Measurements from ENCODE around the gene ATP8A2. TPM values are rescaled to one million over a fixed set of nuclear protein-coding genes. Genes with fewer than 3 reads are reported as not detected.
"Not testable (repeated sequence)": the region's sequence is repeated elsewhere in the genome, so short reads cannot be mapped to it uniquely, and the experiment has no call there.

The ATP8A2 gene
- total RNA-seq, 1 experiment from 2014 or later = 0.64 TPM

DNA sequence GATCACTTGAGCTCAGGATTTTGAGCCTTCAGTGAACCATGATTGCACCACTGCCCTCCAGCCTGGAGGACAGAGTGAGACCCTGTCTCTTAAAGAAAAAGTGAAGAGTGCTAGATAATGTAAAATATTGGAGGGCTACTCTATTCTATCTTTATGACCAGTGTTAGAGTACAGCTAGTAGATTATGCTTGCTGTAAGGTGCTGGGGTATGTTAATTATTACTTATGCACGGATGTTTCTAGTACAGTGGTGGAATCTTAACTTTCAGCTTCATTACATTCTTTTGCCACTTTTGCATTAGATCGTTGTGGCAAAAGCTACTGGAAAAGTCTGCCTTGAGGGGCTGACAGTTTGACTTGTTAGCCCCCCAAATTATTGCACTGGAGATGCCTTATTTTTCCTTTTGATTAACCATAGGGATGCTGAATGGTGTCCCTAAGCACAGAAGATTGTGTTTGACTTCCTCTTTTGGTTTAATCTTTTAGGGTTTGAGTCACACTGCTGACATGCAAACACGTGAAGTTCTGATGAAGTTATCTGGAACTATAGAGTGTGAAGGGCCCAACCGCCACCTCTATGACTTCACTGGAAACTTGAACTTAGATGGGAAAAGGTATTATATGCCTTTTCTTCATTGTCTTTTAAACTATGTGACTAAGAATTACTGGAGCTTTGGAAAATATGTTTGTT, 169.8 kb downstream of the ATP8A2 start:
- DNase-seq (ENCODE audit: low read depth) = no peak

DNA sequence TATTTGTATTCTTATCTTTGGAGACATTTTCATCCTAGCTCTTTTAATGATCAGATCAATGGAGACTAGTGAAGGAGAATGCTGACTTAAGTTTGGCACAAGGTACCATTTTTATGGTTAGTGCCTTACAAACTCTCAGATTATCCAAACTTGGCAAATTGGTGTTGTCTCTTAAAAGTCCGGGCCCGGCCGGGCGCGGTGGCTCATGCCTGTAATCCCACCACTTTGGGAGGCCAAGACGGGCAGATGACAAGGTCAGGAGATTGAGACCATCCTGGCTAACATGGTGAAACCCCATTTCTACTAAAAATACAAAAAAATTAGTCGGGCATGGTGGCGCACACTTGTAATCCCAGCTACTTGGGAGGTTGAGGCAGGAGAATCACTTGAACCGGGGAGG, 177.2 kb downstream of the ATP8A2 start:
- not testable (repeated sequence) for DNase-seq (ENCODE audit: low read depth)

DNA sequence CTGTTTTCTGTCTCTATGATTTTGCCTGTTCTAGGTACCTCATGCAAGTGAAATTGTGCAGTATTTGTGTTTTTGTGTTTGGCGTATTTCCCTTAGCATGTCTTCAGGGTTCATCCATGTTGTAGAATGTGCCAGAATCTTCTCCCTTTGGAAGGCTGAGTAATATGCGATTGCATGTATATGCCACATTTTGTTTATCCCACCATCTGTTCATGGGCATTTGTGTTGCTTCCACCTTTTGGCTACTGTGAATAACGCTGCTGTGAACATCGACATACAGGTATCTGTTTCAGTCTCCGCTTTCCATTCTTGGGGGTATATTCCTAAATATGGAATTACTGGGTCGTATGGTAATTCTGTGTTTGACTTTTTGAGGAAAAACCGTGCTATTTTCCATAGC, 190.0 kb downstream of the ATP8A2 start:
- DNase-seq (ENCODE audit: low read depth) = no peak

DNA sequence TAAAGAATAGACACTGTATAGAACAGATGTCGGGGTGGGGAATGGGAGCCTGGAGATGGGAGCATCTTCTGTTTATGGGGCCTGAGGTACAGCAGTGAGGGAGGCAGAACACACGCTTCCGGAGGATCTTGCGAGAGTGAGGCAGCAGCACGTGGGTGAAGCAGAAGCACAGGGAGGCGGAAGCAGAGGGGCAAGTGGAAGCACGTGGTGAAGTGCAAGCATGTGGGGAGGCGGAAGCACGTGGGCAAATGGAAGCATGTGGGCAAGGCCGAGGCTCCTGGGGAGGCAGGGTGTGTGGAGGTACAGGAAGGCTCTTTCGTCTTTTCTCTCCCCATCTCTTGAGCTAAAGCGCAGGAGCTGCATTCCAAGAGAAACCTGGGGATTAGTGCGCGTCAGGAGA, 198.4 kb downstream of the ATP8A2 start:
- peak; percentile 6 for DNase-seq (ENCODE audit: low read depth)

DNA sequence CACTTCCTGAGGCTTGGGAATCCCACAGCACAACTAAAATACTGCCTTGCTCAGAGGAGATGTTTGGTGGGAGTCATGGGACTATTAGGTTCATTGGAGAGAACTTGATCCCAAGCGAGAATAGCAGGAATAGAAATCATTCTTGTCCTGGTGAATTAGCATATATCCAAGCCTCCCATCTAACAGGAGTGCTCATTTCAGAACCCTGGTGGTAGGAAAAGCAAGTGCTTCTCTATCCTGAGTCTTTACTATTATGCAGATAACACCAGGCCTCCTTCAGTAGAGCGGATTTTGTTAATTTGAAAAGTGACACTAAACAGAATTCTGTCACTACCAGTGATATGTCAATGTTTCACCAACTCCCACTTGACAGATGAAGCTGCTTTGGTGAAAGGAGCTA, 199.5 kb downstream of the ATP8A2 start:
- no peak for DNase-seq (ENCODE audit: low read depth)

DNA sequence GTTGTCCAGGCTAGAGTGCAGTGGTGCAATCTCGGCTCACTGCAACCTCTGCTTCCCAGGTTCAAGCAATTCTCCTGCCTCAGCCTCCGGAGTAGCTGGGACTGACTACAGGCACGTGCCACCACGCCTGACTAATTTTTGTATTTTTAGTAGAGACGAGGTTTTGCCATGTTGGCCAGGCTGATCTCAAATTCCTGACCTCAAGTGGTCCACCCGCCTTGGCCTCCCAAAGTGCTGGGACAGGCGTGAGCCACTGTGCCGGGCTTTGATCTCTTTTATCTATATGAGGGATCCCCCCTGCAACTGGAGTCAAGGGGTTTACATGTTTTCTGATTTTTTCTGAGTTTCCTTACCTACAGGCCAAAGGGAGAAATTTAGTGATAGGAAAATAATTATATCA, 200.4 kb downstream of the ATP8A2 start:
- DNase-seq (ENCODE audit: low read depth) = not testable (repeated sequence)

DNA sequence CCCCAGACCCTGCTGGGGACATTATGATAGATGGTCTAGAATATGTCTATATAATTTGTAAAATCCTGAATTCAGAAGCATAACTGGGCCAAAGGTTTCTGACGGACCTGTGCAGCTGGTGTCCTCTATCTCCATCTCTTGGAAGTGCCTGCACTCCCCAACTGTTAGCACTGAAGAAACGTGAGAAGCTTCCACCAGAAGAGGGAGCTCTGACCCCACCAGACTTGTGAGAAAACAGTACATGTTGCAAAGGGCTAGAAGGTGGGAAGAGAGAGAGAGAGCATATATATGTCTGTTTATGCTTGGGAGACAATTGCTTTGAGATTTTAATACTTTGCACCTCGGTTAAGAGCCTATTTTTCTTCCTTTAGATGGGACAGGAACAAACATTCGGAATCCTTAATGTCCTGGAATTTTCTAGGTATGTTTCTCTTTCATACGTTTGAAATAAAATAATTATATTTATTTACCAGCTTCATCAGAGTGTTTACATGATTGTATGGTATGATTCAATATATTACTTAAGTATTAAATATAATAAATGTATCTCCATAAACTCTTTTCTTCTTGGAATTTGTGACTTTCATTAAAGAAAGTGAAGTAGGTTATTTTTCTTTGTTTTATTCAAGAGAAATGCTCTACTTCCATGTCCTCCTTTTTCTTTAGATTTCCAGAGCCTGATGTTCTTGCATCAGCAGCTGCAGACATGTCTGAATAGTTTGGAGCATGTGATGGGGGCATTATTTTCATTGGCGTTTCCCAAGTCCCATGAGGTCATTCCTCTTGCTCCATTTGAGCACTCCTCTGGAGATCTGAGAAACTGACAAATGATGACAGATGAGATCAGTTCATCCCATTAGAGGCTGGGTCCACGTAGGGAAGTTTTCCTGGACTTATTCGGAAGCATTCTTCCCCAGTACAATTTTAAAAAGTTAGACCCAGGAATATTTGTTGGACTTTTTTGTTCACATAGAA, 202.9 kb downstream of the ATP8A2 start:
- DNase-seq (ENCODE audit: low read depth) = peak; percentile 76

DNA sequence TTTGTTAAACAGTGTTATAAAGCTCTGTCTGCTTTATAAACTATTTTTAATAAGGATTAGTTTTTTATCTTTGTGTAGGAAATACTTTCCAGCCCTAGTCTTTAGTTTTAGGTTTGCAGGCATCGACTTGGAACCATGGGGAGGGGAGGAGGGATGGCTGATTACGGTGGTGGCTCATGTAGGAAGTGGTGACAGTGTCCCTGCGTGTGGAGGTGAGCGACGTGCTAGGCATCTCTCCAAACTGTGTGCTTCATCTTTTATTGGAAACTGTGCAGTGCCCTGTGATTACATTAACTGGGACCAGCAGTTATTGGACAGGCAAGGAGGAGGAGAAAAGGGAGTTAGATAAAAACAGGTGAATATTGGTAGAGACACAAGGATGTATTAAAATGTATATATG, 203.8 kb downstream of the ATP8A2 start:
- DNase-seq (ENCODE audit: low read depth) = no peak

DNA sequence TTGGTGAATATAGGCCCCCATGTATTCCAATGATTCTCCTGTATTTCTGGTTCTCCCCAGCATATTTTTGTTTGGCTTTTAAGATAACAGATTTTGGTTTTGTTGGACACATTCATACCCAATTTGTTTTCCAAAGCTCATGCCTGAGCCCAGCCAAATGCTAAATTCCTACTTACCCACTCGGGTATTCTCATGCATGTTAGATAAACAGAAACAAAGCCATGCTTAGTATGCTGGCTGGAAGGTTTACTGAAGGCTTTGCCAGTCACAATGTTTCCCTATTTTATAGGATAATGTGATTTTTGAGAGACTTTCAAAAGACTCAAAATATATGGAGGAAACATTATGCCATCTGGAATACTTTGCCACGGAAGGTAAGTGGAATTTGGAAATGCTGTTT, 206.8 kb downstream of the ATP8A2 start:
- DNase-seq (ENCODE audit: low read depth) = no peak

DNA sequence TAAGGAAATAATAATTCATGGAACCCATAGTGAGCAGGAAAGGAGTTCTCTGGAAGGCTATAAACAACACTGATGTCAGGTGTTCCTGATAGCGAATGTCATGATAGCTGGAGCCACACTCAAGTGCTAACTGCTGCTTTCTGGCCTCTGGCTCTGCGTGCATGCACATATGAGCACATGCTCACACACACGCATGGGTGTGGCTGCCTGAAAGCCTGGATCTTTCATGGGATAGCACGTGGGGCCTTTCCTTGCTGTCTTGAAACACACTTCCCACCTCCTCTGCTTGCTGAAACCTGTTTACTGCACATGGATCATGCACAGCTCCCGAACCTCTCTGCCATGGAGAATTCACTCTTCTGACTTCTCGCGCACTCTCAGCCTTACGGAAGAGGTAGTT, 207.4 kb downstream of the ATP8A2 start:
- no peak for DNase-seq (ENCODE audit: low read depth)

DNA sequence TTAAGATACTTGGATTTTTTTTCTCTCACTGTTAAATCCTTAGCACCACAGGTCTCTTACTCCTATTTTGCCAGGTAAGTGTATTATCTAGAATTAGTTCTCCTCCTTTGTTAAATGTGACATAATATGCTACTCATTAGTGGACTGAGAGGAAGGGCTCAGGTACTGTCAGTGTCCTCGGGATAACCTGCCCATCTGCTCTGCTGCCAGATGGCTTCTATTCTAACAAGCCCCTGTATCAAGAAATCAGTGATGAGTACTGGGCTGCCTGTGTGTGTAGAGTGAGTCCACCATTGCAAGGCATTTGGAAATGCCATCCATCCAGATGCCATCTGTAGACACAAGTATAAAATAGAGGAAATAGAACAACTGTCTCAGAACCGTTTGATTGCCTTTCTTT, 209.6 kb downstream of the ATP8A2 start:
- no peak for DNase-seq (ENCODE audit: low read depth)

DNA sequence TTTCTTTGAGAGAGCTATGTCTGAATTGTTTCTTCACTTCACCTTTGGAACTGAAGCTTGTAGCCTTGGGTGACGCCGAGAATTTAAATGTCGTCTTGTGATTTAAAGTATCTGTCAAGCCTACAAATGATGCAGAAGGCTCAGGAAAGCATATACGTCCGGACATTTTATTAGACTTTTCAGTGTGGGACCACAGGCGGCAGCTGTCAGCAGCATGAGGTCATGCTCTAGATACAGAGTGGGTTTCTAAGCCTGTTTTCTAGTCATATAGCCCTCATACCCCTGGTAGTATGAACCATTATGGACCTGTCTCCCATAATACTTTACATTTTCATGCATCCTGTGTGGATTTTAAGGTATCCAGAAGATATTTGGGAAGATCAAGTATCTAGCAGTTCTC, 212.3 kb downstream of the ATP8A2 start:
- no peak for DNase-seq (ENCODE audit: low read depth)

DNA sequence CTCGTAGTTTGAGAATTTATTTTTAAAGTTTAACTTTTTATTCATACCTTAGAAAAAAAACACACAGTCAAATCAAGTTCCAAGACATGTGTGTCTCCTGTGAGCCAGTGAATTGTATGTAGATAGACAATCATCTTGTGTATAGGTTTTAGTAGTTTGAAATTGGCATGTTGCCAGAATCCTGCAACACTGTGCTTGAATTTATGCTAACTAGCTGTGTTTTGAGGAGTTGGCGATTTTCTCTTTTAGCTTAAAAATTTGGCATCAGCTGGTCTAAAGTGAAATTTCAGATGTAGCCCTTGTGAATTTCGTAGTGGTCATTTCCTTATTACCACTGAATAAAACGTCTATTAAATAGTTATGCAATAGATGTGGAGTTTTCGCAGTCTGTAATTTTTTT, 213.2 kb downstream of the ATP8A2 start:
- no peak for DNase-seq (ENCODE audit: low read depth)

DNA sequence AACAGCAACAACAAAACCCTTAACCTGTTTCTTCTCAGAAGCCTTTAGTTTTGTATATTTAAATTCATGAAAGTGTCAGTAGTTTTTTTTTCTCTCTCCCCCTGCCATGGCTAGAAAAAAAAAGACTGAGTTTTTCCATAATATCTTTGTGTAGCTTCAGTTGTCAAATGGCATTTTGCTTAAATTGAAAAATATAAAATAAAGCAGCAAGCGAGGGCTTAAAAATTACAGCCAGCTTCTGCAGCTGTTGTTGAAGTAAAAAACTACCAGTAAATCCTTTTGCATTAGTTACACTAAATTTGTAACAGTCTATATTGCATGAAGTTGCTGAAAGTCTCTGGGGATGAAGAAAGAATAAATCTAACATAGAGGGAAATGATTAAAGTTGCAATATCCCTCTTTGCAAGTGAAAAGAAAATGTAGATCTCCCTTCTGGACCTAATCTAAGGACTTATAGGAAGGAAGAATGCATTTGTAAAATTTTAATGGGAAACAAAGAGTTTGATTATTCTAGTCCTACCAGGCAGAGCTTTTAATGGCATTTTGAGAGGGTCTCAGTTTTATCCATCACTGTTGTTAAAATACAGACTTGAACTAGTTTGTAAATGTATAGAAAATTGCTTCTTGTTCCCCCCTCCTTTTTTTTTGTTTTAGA, 215.7 kb downstream of the ATP8A2 start:
- no peak for DNase-seq (ENCODE audit: low read depth)

DNA sequence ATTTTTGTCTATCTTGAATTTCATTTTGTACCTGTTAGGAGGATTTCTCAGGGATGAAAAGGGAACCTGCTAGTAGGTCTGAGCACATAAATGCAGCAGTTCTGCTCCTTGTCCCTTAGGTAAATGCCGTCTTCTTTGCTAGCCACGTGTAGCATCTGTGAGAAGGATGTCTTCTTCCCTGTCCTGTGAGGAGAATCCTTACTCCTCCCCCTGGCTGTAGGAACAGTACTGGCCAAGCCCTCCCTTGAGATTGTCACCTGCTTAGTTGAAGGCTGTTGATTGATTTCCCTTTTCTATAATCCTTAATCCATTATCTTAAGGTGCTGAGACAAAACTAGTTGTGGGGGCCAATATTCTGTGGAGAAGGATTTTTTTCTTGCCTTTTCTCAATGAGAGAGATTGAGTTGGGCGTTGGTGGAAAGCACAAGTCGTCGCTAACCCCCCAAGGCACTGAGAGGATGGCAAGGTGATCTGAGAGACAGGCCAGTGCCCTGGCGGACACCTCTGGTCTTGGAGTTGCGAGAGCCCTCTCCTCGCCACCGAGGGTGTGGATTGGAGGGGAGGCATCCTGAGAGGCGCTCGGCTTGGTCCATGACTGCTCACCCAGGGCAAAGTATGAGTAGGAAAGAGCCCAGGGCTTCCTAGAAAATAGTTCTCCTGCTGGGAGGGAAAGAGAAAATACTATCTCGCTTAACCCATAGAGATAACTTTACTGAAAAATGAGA, 216.7 kb downstream of the ATP8A2 start:
- no peak for DNase-seq (ENCODE audit: low read depth)

DNA sequence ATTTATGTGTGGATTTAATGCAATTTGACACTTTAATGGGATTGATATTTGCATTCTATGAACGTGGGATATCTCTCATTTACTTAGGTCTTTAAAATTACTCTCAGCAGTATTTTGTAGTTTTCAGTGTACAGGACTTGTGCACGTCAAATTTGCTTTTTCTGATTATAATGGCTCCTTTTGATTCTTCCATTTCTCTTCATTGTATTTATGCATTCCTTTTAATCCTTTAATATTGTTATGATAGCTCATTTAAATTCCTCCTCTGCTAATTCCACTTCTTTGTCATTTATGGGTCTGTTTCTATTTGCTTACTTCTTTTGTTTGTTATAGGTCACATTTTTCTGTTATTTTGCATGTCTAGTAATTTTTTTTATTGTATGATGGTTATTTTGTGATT, 226.6 kb downstream of the ATP8A2 start:
- no peak for DNase-seq (ENCODE audit: low read depth)

DNA sequence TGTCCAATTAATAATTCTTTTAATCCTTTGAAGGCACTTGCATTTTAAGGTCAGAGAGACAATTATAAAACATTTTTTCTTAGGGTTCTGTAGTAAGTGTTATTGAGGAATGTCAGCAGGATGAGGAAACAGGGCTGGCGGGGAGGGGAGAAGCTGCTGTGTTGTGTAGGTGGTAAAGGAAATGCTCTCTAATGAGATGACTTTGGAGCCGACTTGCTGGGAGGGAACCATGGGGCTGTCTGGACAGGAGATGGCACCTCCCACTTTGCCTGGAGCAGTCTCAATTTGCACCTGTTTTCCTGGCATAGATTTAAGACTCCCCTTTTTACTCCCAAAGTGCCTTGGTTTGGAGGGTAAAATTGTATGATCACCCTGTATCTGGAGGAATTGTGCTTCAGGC, 230.4 kb downstream of the ATP8A2 start:
- no peak for DNase-seq (ENCODE audit: low read depth)

DNA sequence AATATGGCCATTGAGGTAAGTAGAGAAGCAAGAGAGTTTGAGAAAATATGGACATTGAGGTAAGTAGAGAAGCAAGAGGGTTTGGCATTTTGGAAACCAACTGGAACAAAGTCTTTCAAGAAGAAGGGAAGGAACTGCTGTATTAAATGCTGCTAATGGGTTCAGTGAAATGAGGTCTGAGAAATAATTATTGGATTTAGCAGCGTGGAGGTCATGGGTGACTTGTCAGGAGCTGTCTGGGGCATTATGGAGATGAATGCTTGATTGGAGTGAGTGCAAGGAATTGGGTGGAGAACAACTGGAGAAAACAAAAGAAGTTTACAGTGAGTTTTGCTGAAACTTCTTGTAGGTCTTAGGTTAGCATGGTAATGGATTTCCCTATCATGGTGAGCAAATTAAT, 232.3 kb downstream of the ATP8A2 start:
- DNase-seq (ENCODE audit: low read depth) = no peak

DNA sequence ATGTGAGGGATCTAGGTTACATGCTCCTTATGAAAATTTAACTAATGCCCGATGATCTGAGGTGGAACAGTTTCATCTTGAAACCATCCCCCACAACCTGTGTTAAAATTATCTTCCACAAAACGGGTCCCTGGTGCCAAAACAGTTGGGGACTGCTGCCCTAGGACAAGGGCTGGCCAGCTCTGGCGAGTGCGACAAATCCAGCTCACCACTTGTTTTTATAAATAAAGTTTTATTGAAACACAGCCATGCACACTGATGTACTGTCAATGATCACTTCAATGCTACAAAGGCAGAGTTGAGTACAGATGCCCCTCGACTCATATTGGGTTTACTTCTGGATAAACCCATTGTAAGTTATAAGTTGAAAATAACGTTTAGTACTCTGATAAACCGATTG, 235.3 kb downstream of the ATP8A2 start:
- DNase-seq (ENCODE audit: low read depth) = no peak

DNA sequence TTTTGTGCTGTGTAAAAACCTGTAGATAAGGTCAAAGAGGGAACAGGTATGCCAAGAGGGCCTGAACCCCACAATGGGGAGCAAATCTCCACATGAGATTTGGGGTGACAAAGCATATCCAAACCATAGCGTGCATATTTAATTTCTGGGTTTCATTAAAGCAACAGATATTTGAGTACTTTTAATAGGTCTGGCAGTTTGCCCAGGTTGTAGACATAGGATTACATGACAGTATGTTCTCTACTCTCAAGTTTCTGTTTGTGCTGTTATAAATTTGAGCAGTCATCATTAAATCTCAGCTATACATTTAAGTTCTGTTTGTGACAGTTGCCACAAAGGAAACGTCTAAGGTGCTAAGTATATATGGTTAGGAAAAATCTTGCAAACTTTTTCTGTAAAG, 236.4 kb downstream of the ATP8A2 start:
- DNase-seq (ENCODE audit: low read depth) = no peak

DNA sequence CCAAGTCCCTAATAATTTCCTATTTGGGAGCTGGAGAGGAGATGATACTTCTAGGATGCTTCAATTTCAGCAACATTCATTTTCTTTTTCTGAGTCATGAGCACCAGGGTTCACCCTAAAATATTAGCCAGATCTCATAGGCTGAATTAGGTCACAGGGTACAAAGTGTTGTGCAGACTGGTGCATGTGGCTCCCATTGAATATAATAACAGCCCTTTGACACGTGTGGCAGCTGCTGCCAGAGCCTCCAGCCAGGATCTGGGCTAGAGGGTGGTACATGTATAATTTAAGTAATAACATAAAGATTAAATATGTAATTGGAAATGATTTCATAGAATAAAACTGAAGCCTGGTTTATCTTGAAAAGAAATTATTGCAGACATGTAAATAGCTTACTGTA, 244.9 kb downstream of the ATP8A2 start:
- no peak for DNase-seq (ENCODE audit: low read depth)

DNA sequence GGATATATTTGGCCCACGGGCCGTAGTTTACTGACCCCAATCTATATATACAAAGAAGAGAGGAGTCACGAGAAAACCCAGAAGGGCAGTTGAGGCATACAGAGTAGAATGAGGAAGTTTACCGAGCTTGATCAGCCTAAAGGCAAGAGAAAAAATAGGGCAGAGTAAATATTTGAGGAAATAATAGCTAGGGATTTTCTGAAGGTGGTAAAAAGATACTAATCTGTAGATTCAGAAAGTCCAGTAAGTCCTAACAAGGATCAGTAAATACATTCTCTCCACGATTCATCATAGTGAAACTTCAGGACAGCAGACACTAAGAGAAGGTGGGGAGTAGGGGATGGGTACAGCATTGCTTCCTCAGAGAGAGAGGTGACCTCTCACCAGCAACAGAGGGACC, 248.1 kb downstream of the ATP8A2 start:
- no peak for DNase-seq (ENCODE audit: low read depth)

Data from HT1080 (cell line).